Thoracic aorta (tissue), 2 donors: Measurements from ENCODE around the gene SMC3. TPM values are rescaled to one million over a fixed set of nuclear protein-coding genes. Genes with fewer than 3 reads are reported as not detected.
"Not testable (repeated sequence)": the region's sequence is repeated elsewhere in the genome, so short reads cannot be mapped to it uniquely, and the experiment has no call there.

Experiments
- ATAC-seq: fragments of 150-250 bp; one replicate; pipeline ENCODE4 v1.8.0; 2017; ENCODE audit warnings: low read depth; ENCODE audit not compliant: insufficient number of reproducible peaks, low FRiP score
- DNase-seq: peaks from one replicate; pipeline ENCODE4 v3.0.0-alpha.2; 2020; ENCODE audit warnings: low spot score
- H3K27ac ChIP-seq, 2 donors: fragments of 200-600 bp; sonication (generic); 1 replicate in 1 of 2; 2 replicates in 1 of 2; pipeline ENCODE4 v1.5.1; 2016; ENCODE audit warnings: mild to moderate bottlenecking in 2 of 2, moderate library complexity in 2 of 2
- H3K27me3 ChIP-seq: fragments of 200-600 bp; sonication (generic); replicated peaks from 2 replicates; pipeline ENCODE4 v1.6.0; 2016; ENCODE audit warnings: mild to moderate bottlenecking; ENCODE audit not compliant: insufficient read depth
- H3K36me3 ChIP-seq: fragments of 200-600 bp; sonication (generic); one replicate; pipeline ENCODE4 v1.5.1; 2016
- H3K4me1 ChIP-seq, 2 donors: fragments of 200-600 bp; sonication (generic); 1 replicate in 1 of 2; 2 replicates in 1 of 2; pipeline versions ENCODE4 v1.5.1 to v1.6.0; 2016; ENCODE audit warnings: low read depth in 2 of 2, mild to moderate bottlenecking in 1 of 2; ENCODE audit not compliant: control insufficient read depth in 1 of 2
- H3K4me3 ChIP-seq: fragments of 200-600 bp; sonication (generic); 2 replicates; pipeline ENCODE4 v1.5.1; 2016; ENCODE audit warnings: mild to moderate bottlenecking
- H3K9me3 ChIP-seq: fragments of 200-600 bp; sonication (generic); 2 replicates; pipeline ENCODE4 v1.5.1; 2016
- CTCF ChIP-seq: fragments of 200-600 bp; sonication (generic); IDR thresholded peaks from one replicate; pipeline ENCODE4 v1.5.1; 2019; ENCODE audit warnings: antibody characterized with exemption
- total RNA-seq, 2 donors: library from RNA; depleted of rRNA; stranded (reverse); fragments of >200 nt; gene quantifications; one replicate each; pipeline versions ENCODE4 v1.1.0 to v1.2.3, GENCODE V29; 2016

SMC3 gene
- total RNA-seq, 2 donors from 2014 or later: 19.8 to 32.7 TPM

- no peak for TF ChIP-seq CTCF
- no peak for DNase-seq
- peak; percentile 35 for ATAC-seq
- Histone ChIP-seq H3K36me3 (no peaks in the 10 kb centered on the region), H3K4me1 (no peaks in the 10 kb centered on the region), H3K27ac (no peak overlapping the region), H3K27me3 (no peaks in the 10 kb centered on the region), H3K9me3 (no peaks in the 10 kb centered on the region), H3K4me3 (no peak overlapping the region)
These were observed 50.1 kb downstream of the SMC3 start for GRCh38 chr10:110617425-110618229.

- Histone ChIP-seq H3K4me1 (no peaks in the 10 kb centered on the region), H3K27me3 (no peaks in the 10 kb centered on the region), H3K27ac (no peak overlapping the region), H3K4me3 (no peak overlapping the region), H3K9me3 (no peaks in the 10 kb centered on the region), H3K36me3 (no peaks in the 10 kb centered on the region)
- ATAC-seq (no peak), DNase-seq (no peak)
- TF ChIP-seq CTCF: no peak
These were observed 50.7 kb downstream of the SMC3 start for GRCh38 chr10:110618230-110618610.

- Histone ChIP-seq H3K27ac (no peak overlapping the region), H3K9me3 (no peaks in the 10 kb centered on the region), H3K27me3 (no peaks in the 10 kb centered on the region), H3K4me3 (no peak overlapping the region), H3K4me1 (no peaks in the 10 kb centered on the region), H3K36me3 (no peaks in the 10 kb centered on the region)
- no peak for TF ChIP-seq CTCF
- DNase-seq (no peak), ATAC-seq (no peak)
These were observed 52.3 kb downstream of the SMC3 start for GRCh38 chr10:110619514-110620397.

GRCh38 chr10:110620398-110620719, 52.9 kb downstream of the SMC3 start:
- Histone ChIP-seq H3K27me3 (no peaks in the 10 kb centered on the region), H3K27ac (no peak overlapping the region), H3K4me1 (no peaks in the 10 kb centered on the region), H3K36me3 (no peaks in the 10 kb centered on the region), H3K4me3 (no peak overlapping the region), H3K9me3 (no peaks in the 10 kb centered on the region)
- no peak for DNase-seq
- no peak for TF ChIP-seq CTCF
- no peak for ATAC-seq

GRCh38 chr10:110623316-110623715, 55.8 kb downstream of the SMC3 start:
- H3K4me3 ChIP-seq, DNase-seq, H3K9me3 ChIP-seq, H3K27me3 ChIP-seq, H3K4me1 ChIP-seq, H3K27ac ChIP-seq, H3K36me3 ChIP-seq, ATAC-seq: not testable (repeated sequence)
